OCI-LY1 (cell line): ENCODE data around the gene CHRNG.

Source experiments
- EZH2 ChIP-seq: fragments of 200-600 bp; sonication (generic), shearing (Covaris generic); IDR thresholded peaks from 2 replicates; pipeline ENCODE4 v1.8.0; 2017; ENCODE audit warnings: borderline replicate concordance, mixed run types, mild to moderate bottlenecking, antibody characterized with exemption, low read length, moderate library complexity, mixed read lengths
- TF ChIP-seq, protein P1 (sequence below): fragments of 200-600 bp; sonication (generic), shearing (Covaris generic); IDR thresholded peaks from 2 replicates; pipeline ENCODE4 v1.5.1; 2017; ENCODE audit warnings: mild to moderate bottlenecking, antibody characterized with exemption, low read length, moderate library complexity, mixed read lengths

DNA sequence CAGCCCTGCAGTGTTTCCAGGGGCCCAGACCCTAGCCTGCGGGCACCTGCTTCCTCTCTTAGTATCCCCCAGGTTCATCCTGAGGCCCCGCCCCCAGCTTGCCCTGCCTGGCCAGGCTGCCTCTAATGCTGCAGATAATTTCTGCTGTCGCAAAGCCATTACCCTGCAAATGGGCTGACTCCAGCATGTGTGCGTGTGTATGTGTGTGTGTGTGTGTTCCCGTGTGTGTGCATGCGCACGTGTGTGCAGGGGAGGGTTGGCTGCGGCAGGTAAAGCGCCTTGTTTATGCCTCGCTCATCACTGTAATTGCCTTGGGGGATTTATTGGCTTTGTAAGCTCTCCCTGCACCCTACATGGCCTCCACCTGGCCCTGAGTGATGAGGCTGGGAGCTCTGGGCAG, 26.9 kb upstream of the CHRNG start:
- no peak for TF ChIP-seq EZH2
- TF ChIP-seq, protein P1, sequence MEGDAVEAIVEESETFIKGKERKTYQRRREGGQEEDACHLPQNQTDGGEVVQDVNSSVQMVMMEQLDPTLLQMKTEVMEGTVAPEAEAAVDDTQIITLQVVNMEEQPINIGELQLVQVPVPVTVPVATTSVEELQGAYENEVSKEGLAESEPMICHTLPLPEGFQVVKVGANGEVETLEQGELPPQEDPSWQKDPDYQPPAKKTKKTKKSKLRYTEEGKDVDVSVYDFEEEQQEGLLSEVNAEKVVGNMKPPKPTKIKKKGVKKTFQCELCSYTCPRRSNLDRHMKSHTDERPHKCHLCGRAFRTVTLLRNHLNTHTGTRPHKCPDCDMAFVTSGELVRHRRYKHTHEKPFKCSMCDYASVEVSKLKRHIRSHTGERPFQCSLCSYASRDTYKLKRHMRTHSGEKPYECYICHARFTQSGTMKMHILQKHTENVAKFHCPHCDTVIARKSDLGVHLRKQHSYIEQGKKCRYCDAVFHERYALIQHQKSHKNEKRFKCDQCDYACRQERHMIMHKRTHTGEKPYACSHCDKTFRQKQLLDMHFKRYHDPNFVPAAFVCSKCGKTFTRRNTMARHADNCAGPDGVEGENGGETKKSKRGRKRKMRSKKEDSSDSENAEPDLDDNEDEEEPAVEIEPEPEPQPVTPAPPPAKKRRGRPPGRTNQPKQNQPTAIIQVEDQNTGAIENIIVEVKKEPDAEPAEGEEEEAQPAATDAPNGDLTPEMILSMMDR: no peak
